Heart left ventricle (tissue), 16 donors: ENCODE results near the gene KMT2B. TPM values are rescaled to one million over a fixed set of nuclear protein-coding genes. Genes with fewer than 3 reads are reported as not detected.

Experiments used
- ATAC-seq, 4 donors: fragments of 200-7000 bp; cut with Tn5 transposase; one replicate each; pipeline ENCODE4 v1.9.1; 2020 to 2022; ENCODE audit warnings: moderate library complexity in 4 of 4, mild to moderate bottlenecking in 3 of 4, moderate number of reproducible peaks in 1 of 4
- DNase-seq, 5 donors: peaks; one replicate each; pipeline ENCODE4 v3.0.0-alpha.2; 2020
- H3K27ac ChIP-seq, 12 donors: fragments of 200-600 bp; sonication (generic) in 4 of 12; one replicate each; pipeline versions ENCODE4 v1.5.0 to v1.8.0; 2016 to 2022; ENCODE audit warnings: mild to moderate bottlenecking in 2 of 12
- H3K27me3 ChIP-seq, 9 donors: fragments of 200-600 bp; sonication (generic) in 2 of 9; one replicate each; pipeline versions ENCODE4 v1.5.1 to v1.8.0; 2016 to 2022; ENCODE audit warnings: mild to moderate bottlenecking in 3 of 9
- H3K36me3 ChIP-seq, 9 donors: fragments of 200-600 bp; sonication (generic) in 2 of 9; one replicate each; pipeline versions ENCODE4 v1.5.0 to v1.8.0; 2018 to 2022; ENCODE audit warnings: mild to moderate bottlenecking in 2 of 9
- H3K4me1 ChIP-seq, 12 donors: fragments of 200-600 bp; sonication (generic) in 4 of 12; one replicate each; pipeline versions ENCODE4 v1.5.0 to v1.8.0; 2016 to 2022; ENCODE audit warnings: mild to moderate bottlenecking in 3 of 12
- H3K4me3 ChIP-seq, 12 donors: fragments of 200-600 bp; sonication (generic) in 4 of 12; one replicate each; pipeline versions ENCODE4 v1.5.0 to v1.8.0; 2017 to 2022; ENCODE audit warnings: mild to moderate bottlenecking in 9 of 12, moderate library complexity in 4 of 12
- H3K9me3 ChIP-seq, 12 donors: fragments of 200-600 bp; sonication (generic) in 4 of 12; one replicate each; pipeline versions ENCODE4 v1.5.0 to v1.8.0; 2016 to 2022; ENCODE audit warnings: mild to moderate bottlenecking in 1 of 12
- CTCF ChIP-seq, 12 donors: fragments of 200-600 bp; sonication (generic) in 4 of 12; IDR thresholded peaks; one replicate each; pipeline versions ENCODE4 v1.5.0 to v1.8.0; 2018 to 2022; ENCODE audit warnings: antibody characterized with exemption in 12 of 12, mild to moderate bottlenecking in 5 of 12
- POLR2A ChIP-seq, 2 donors: fragments of 450-650 bp; IDR thresholded peaks; one replicate each; pipeline ENCODE4 v1.6.1; 2017; ENCODE audit warnings: antibody characterized with exemption in 2 of 2, mild to moderate bottlenecking in 2 of 2, moderate library complexity in 2 of 2
- WGBS, 4 donors: extraction: QIAGEN DNeasy Blood & Tissue Kit in 2 of 4; methylation state at CpG; one replicate each; pipeline versions ENCODE4 v1.1.5 to v1.1.7; 2013 to 2018; 5-methylcytosine and 5-hydroxymethylcytosine counted together
- intact Hi-C, 10 donors: fragments of 100-400 bp; cut with DNase I; formaldehyde crosslinking; loops; one replicate each; pipeline versions ENCODE4 v1.11.1 to v1.14.2; 2022
- polyA plus RNA-seq, 2 donors: library from polyadenylated mRNA; stranded (reverse); fragments of 200-250 nt; gene quantifications; one replicate each; pipeline ENCODE4 v1.2.3, GENCODE V29; 2013
- total RNA-seq, 9 donors: library from RNA; depleted of rRNA in 2 of 9; stranded (reverse); fragments of >200 nt in 2 of 9; fragmentation: NEBNext Ultra II Directional in 3 of 9; extraction: Animal tissue kit (Norgen Biotek cat#: 25700) in 3 of 9; gene quantifications; one replicate each; pipeline versions ENCODE4 v1.1.0 to v1.2.4, GENCODE V29; 2016 to 2023
- donor health status: ischemic (EF 13 %, LVEDD 7.1; RV severe dilation, severe dysfunction).
- donor health status: healthy with polysubstance abuse.
- donor health status: DM: no; HTN: yes; CAD: no.
- donor health status: DM: no; HTN: no; CAD: no.
- donor health status: ischemic (EF 25% LVEDD 6.9; RV normal size, moderate dysfunction).
- donor health status: ischemic (EF 25% LVEDD 5.7; RV mildly dilated, moderate dysfunction).
- donor health status: healthy.
- donor health status: DM: yes; HTN: yes; CAD: no.
- donor health status: ischemic (EF 35%, LVEDD 5.7; RV mildly dilated, moderate dysfunction).
- donor health status: nonischemic (EF 11% LVEDD 7.7; RV severe dilation, severe dysfunction).
- donor health status: DM: yes; HTN: yes; CAD: no.
- donor health status: PGD.
- donor health status: ischemic (EF 29% LVEDD 5.4; RV normal size, mild dysfunction).
- donor health status: nonischemic (EF 23%, LVEDD 6.1; RV moderate dilation, normal function).

The KMT2B gene
- total and polyA plus RNA-seq, 11 donors = 11.3 to 24.5 (median 15.7) TPM

- H3K36me3 ChIP-seq = peaks cover 0 to 4% (median 0%) of the 10 kb centered on the region in 9 donors
- intact Hi-C loops = no loop called here
- TF ChIP-seq CTCF (IDR thresholded peaks at IDR 0.05) = no peak
- no peak for TF ChIP-seq POLR2A (IDR thresholded peaks at IDR 0.05)
- DNase-seq = no peak
- no peak overlapping the region for H3K27ac ChIP-seq
- H3K4me3 ChIP-seq = no peak overlapping the region
- H3K27me3 ChIP-seq = peaks cover 5 to 43% (median 31%) of the 10 kb centered on the region in 9 donors
- H3K4me1 ChIP-seq = peaks cover 0 to 8% (median 0%) of the 10 kb centered on the region in 12 donors
- 68 to 89% (median 80%) methylated on average over 1 of the region's 1 CpG for WGBS, 4 donors
- no peaks in the 10 kb centered on the region for H3K9me3 ChIP-seq
- no peak for ATAC-seq
Observed at GRCh38 chr19:35670686-35671085, 47.1 kb upstream of the KMT2B start.

GRCh38 chr19:35671818-35672217 is 46.0 kb upstream of the KMT2B start:
- no peaks in the 10 kb centered on the region for H3K9me3 ChIP-seq
- no peak overlapping the region for H3K4me3 ChIP-seq
- DNase-seq = no peak
- WGBS, 4 donors = 43 to 52% (median 46%) methylated on average over 3 of the region's 3 CpGs
- no peak overlapping the region for H3K27ac ChIP-seq
- intact Hi-C loops = no loop called here
- peaks cover 0 to 8% (median 0%) of the 10 kb centered on the region in 12 donors for H3K4me1 ChIP-seq
- H3K27me3 ChIP-seq = peaks cover 5 to 54% (median 31%) of the 10 kb centered on the region in 9 donors
- no peak for ATAC-seq
- H3K36me3 ChIP-seq = no peaks in the 10 kb centered on the region
- TF ChIP-seq POLR2A (IDR thresholded peaks at IDR 0.05) (no peak), CTCF (IDR thresholded peaks at IDR 0.05) (no peak)

- intact Hi-C loops = no loop called here
- peak in 1 of 5 donors; percentile 54 for DNase-seq
- no peak for TF ChIP-seq CTCF (IDR thresholded peaks at IDR 0.05)
- no peak for TF ChIP-seq POLR2A (IDR thresholded peaks at IDR 0.05)
- peaks cover 0 to 8% (median 0%) of the 10 kb centered on the region in 12 donors for H3K4me1 ChIP-seq
- H3K4me3 ChIP-seq = peak overlapping the region in 9 of 12 donors; percentile 23 to 52 (median 35)
- H3K9me3 ChIP-seq = no peaks in the 10 kb centered on the region
- peaks cover 5 to 62% (median 31%) of the 10 kb centered on the region in 9 donors for H3K27me3 ChIP-seq
- ATAC-seq = peak in 3 of 4 donors; percentile 53 to 78 (median 56)
- H3K27ac ChIP-seq = no peak overlapping the region
- H3K36me3 ChIP-seq = no peaks in the 10 kb centered on the region
- 7 to 11% (median 8%) methylated on average over 26 to 39 of the region's 39 CpGs for whole genome bisulfite sequencing, 4 donors
Observed at GRCh38 chr19:35673121-35673804, 44.5 kb upstream of the KMT2B start.

- no peak for DNase-seq
- no peak for ATAC-seq
- Histone ChIP-seq H3K27me3 (peaks cover 5 to 62% (median 31%) of the 10 kb centered on the region in 9 donors), H3K4me1 (peaks cover 0 to 8% (median 0%) of the 10 kb centered on the region in 12 donors), H3K9me3 (no peaks in the 10 kb centered on the region), H3K36me3 (no peaks in the 10 kb centered on the region), H3K27ac (no peak overlapping the region), H3K4me3 (no peak overlapping the region)
- no peak for TF ChIP-seq CTCF (IDR thresholded peaks at IDR 0.05)
- TF ChIP-seq POLR2A (IDR thresholded peaks at IDR 0.05) = no peak
- 73 to 83% (median 79%) methylated on average over 15 of the region's 15 CpGs for WGBS, 4 donors
- intact Hi-C loops = no loop called here
Observed at GRCh38 chr19:35675589-35676140, 42.1 kb upstream of the KMT2B start.
